HepG2 (cell line): Measurements from ENCODE around the gene BRCA1. TPM values are rescaled to one million over a fixed set of nuclear protein-coding genes. Genes with fewer than 3 reads are reported as not detected.

ENCODE experiments used
- AGO1 ChIP-seq: fragments of 200-400 bp; formaldehyde crosslinking; IDR thresholded peaks from 2 replicates; pipeline ENCODE4 v1.6.1; 2017; ENCODE audit warnings: mild to moderate bottlenecking, low read depth, low read length, moderate library complexity; ENCODE audit not compliant: poor library complexity, severe bottlenecking
- AHR ChIP-seq: IDR thresholded peaks from 2 replicates; pipeline ENCODE4 v1.6.1; 2018; ENCODE audit warnings: missing genetic modification reagents, missing compliant biosample characterization
- DBP ChIP-seq: sonication (generic); formaldehyde crosslinking; IDR thresholded peaks from 2 replicates; pipeline ENCODE4 v1.4.0; 2020; ENCODE audit warnings: missing genetic modification reagents; ENCODE audit errors: not compliant biosample characterization
- DMAP1 ChIP-seq: IDR thresholded peaks from 2 replicates; pipeline ENCODE4 v1.6.1; 2016
- FOXP1 ChIP-seq, 2 experiments: fragments of 450-650 bp in 1 of 2; IDR thresholded peaks; 2 replicates each; pipeline ENCODE4 v1.6.1; 2017 to 2018; ENCODE audit warnings: antibody characterized with exemption in 1 of 2
- MATR3 ChIP-seq: sonication (generic); formaldehyde crosslinking; IDR thresholded peaks from 2 replicates; pipeline ENCODE4 v1.4.0; 2020; ENCODE audit warnings: missing genetic modification reagents
- RCOR2 ChIP-seq: IDR thresholded peaks from 2 replicates; pipeline ENCODE4 v1.6.1; 2016; ENCODE audit warnings: missing biosample characterization, missing genetic modification reagents
- SMAD3 ChIP-seq: sonication (generic); formaldehyde crosslinking; IDR thresholded peaks from 2 replicates; pipeline ENCODE4 v1.4.0; 2020; ENCODE audit warnings: missing genetic modification reagents
- YY1 ChIP-seq: IDR thresholded peaks from 2 replicates; pipeline ENCODE4 v1.6.1; 2011; ENCODE audit warnings: low read length, low read depth, moderate library complexity, mild to moderate bottlenecking; ENCODE audit not compliant: insufficient read depth, insufficient replicate concordance
- ZNF138 ChIP-seq: sonication (generic); formaldehyde crosslinking; IDR thresholded peaks from 2 replicates; pipeline ENCODE4 v1.5.0; 2020; ENCODE audit warnings: mild to moderate bottlenecking, low read depth, missing genetic modification reagents
- ZNF562 ChIP-seq: sonication (generic); formaldehyde crosslinking; IDR thresholded peaks from 2 replicates; pipeline ENCODE4 v1.8.0; 2022; ENCODE audit warnings: missing genetic modification reagents, borderline replicate concordance
- ZNF570 ChIP-seq: sonication (generic); formaldehyde crosslinking; IDR thresholded peaks from 2 replicates; pipeline ENCODE4 v1.4.0; 2020; ENCODE audit warnings: mild to moderate bottlenecking, missing genetic modification reagents, borderline replicate concordance
- ZNF670 ChIP-seq: sonication (generic); formaldehyde crosslinking; IDR thresholded peaks from 2 replicates; pipeline ENCODE4 v1.8.0; 2022; ENCODE audit warnings: mild to moderate bottlenecking, missing genetic modification reagents, borderline replicate concordance
- ZNF720 ChIP-seq: sonication (generic); formaldehyde crosslinking; IDR thresholded peaks from 2 replicates; pipeline ENCODE4 v1.4.0; 2020; ENCODE audit warnings: missing genetic modification reagents
- ZNF776 ChIP-seq: sonication (generic); formaldehyde crosslinking; IDR thresholded peaks from 2 replicates; pipeline ENCODE4 v1.4.0; 2020; ENCODE audit warnings: mild to moderate bottlenecking, missing genetic modification reagents
- ZNF792 ChIP-seq: IDR thresholded peaks from 2 replicates; pipeline ENCODE4 v1.6.1; 2016
- ZNF878 ChIP-seq: sonication (generic); formaldehyde crosslinking; IDR thresholded peaks from 2 replicates; pipeline ENCODE4 v1.8.1; 2023; ENCODE audit warnings: mild to moderate bottlenecking, missing genetic modification reagents, moderate library complexity
- polyA plus RNA-seq, 8 experiments: library from polyadenylated mRNA; depleted of rRNA in 3 of 8; stranded (reverse) in 7 of 8; unstranded in 1 of 8; fragments of >200 nt; fragmentation: Illumina TruSeq in 4 of 8; extraction: Trizol in 4 of 8; gene quantifications; 2 replicates each; pipeline versions ENCODE4 v1.2.1 to v1.2.3, GENCODE V29; 2011 to 2016; ENCODE audit warnings: low read depth in 4 of 8, missing spikeins in 1 of 8, mixed read lengths in 1 of 8; ENCODE audit not compliant: insufficient read depth in 1 of 8
- total RNA-seq, 5 experiments: library from RNA; depleted of rRNA; stranded (reverse); fragments of >200 nt; fragmentation: Illumina TruSeq; extraction: Trizol; gene quantifications; 2 replicates each; pipeline ENCODE4 v1.2.3, GENCODE V29; 2016; ENCODE audit warnings: low read depth in 1 of 5
- TF ChIP-seq, protein P1 (sequence below): sonication (generic); formaldehyde crosslinking; IDR thresholded peaks from 2 replicates; pipeline ENCODE4 v1.4.0; 2020; ENCODE audit warnings: missing genetic modification reagents, borderline replicate concordance
- TF ChIP-seq, protein P2 (sequence below): sonication (generic); formaldehyde crosslinking; IDR thresholded peaks from 2 replicates; pipeline ENCODE4 v1.9.0; 2022; ENCODE audit warnings: low read depth, missing genetic modification reagents
- TF ChIP-seq, protein P3 (sequence below): sonication (generic); formaldehyde crosslinking; IDR thresholded peaks from 2 replicates; pipeline ENCODE4 v1.9.0; 2021; ENCODE audit warnings: missing genetic modification reagents, mild to moderate bottlenecking, borderline replicate concordance
- TF ChIP-seq, protein P4 (sequence below): fragments of 450-650 bp; IDR thresholded peaks from 2 replicates; pipeline ENCODE4 v1.6.1; 2016

The BRCA1 gene
- total and polyA plus RNA-seq, 2 of the 13 experiments (the other 11 are each of a cell fraction or from before 2014, with no cell fraction given): 13.3 to 37.5 TPM

DNA sequence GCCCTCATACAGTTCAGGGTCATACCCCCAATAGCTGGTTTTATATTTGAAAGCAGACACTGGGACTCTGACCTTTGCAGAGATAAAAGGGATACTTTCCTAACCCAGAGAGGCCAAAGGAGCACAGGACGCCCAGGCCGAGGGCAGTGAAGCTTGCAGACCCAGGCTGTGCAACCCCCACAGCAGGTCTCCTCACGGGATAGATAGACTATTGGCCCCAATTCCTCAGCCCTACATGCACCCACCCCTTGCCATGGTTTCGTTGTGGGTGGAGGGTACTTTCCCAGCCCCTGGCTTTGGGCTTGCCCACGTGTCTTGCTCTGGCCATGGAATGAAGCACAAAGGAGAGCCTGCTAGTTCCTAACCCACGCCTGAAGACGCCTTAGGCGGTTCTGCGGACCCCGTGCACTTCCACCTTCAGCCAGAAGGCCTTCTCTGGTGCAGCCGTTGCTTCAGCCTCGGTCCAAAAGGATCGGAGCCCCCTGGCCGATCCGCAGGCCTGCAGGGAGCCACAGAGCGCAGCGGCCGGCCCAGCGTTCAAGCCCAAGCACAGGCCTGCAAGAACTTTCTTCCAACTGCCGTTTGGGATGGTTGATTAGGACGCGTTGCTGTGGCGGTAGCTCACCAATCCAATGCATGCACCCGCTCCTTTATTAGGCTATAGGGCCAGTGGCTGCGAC is 9.8 kb upstream of the BRCA1 start (continued):
- 0 out of 2 replicates have a peak, but pooled peaks have one; percentile 35 for TF ChIP-seq SMAD3 (CRISPR knock-in tag)
- TF ChIP-seq ZNF720 (CRISPR knock-in tag): no peak
- TF ChIP-seq DBP: no peak
- no peak for TF ChIP-seq MATR3 (CRISPR knock-in tag)
- no peak for TF ChIP-seq YY1
- TF ChIP-seq ZNF670 (CRISPR knock-in tag): no peak
- TF ChIP-seq, protein P1, sequence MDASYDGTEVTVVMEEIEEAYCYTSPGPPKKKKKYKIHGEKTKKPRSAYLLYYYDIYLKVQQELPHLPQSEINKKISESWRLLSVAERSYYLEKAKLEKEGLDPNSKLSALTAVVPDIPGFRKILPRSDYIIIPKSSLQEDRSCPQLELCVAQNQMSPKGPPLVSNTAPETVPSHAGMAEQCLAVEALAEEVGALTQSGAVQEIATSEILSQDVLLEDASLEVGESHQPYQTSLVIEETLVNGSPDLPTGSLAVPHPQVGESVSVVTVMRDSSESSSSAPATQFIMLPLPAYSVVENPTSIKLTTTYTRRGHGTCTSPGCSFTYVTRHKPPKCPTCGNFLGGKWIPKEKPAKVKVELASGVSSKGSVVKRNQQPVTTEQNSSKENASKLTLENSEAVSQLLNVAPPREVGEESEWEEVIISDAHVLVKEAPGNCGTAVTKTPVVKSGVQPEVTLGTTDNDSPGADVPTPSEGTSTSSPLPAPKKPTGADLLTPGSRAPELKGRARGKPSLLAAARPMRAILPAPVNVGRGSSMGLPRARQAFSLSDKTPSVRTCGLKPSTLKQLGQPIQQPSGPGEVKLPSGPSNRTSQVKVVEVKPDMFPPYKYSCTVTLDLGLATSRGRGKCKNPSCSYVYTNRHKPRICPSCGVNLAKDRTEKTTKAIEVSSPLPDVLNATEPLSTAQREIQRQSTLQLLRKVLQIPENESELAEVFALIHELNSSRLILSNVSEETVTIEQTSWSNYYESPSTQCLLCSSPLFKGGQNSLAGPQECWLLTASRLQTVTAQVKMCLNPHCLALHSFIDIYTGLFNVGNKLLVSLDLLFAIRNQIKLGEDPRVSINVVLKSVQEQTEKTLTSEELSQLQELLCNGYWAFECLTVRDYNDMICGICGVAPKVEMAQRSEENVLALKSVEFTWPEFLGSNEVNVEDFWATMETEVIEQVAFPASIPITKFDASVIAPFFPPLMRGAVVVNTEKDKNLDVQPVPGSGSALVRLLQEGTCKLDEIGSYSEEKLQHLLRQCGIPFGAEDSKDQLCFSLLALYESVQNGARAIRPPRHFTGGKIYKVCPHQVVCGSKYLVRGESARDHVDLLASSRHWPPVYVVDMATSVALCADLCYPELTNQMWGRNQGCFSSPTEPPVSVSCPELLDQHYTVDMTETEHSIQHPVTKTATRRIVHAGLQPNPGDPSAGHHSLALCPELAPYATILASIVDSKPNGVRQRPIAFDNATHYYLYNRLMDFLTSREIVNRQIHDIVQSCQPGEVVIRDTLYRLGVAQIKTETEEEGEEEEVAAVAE (CRISPR knock-in tag): no peak
- 0 out of 2 replicates have a peak, but pooled peaks have one; percentile 46 for TF ChIP-seq RCOR2 (CRISPR knock-in tag)
- TF ChIP-seq ZNF570: no peak
- TF ChIP-seq AGO1: peak; percentile 32
- TF ChIP-seq FOXP1 (IDR thresholded peaks at IDR 0.05): no peak
- no peak for TF ChIP-seq FOXP1 (CRISPR knock-in tag; IDR thresholded peaks at IDR 0.05)
- peak; percentile 53; the same call in 1 of the 2 replicates for TF ChIP-seq DMAP1 (CRISPR knock-in tag)
- TF ChIP-seq AHR (CRISPR knock-in tag): no peak
- no peak for TF ChIP-seq ZNF878 (CRISPR knock-in tag)
- TF ChIP-seq ZNF776: no peak
- TF ChIP-seq, protein P2, sequence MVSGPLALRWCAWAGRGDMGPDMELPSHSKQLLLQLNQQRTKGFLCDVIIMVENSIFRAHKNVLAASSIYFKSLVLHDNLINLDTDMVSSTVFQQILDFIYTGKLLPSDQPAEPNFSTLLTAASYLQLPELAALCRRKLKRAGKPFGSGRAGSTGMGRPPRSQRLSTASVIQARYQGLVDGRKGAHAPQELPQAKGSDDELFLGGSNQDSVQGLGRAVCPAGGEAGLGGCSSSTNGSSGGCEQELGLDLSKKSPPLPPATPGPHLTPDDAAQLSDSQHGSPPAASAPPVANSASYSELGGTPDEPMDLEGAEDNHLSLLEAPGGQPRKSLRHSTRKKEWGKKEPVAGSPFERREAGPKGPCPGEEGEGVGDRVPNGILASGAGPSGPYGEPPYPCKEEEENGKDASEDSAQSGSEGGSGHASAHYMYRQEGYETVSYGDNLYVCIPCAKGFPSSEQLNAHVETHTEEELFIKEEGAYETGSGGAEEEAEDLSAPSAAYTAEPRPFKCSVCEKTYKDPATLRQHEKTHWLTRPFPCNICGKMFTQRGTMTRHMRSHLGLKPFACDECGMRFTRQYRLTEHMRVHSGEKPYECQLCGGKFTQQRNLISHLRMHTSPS (CRISPR knock-in tag): no peak
- TF ChIP-seq ZNF562 (CRISPR knock-in tag): no peak
- peak; percentile 99 for TF ChIP-seq ZNF792
- TF ChIP-seq, protein P3, sequence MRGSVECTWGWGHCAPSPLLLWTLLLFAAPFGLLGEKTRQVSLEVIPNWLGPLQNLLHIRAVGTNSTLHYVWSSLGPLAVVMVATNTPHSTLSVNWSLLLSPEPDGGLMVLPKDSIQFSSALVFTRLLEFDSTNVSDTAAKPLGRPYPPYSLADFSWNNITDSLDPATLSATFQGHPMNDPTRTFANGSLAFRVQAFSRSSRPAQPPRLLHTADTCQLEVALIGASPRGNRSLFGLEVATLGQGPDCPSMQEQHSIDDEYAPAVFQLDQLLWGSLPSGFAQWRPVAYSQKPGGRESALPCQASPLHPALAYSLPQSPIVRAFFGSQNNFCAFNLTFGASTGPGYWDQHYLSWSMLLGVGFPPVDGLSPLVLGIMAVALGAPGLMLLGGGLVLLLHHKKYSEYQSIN (CRISPR knock-in tag): no peak
- TF ChIP-seq ZNF138 (CRISPR knock-in tag): no peak
- TF ChIP-seq, protein P4, sequence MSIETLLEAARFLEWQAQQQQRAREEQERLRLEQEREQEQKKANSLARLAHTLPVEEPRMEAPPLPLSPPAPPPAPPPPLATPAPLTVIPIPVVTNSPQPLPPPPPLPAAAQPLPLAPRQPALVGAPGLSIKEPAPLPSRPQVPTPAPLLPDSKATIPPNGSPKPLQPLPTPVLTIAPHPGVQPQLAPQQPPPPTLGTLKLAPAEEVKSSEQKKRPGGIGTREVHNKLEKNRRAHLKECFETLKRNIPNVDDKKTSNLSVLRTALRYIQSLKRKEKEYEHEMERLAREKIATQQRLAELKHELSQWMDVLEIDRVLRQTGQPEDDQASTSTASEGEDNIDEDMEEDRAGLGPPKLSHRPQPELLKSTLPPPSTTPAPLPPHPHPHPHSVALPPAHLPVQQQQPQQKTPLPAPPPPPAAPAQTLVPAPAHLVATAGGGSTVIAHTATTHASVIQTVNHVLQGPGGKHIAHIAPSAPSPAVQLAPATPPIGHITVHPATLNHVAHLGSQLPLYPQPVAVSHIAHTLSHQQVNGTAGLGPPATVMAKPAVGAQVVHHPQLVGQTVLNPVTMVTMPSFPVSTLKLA: no peak
